ENCODE measurements around the gene ALDH7A1.

DNA sequence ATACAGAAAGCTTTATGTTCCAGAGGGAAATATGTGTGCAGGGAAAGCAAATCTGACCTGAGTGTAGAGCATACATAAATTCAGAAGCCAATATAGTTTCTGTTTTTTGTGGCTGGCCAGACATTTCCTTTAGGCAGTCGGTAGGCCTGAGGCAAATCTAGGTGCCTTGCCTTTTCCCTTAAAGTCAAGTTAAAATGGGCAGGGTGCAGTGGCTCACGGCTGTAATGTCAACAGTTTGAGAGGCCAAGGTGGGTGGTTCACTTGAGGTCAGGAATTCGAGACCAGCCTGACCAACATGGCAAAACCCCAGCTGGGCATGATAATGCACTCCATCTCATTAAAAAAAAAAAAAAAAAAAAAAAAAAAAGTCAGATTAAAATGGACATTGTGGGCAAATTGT, 36.9 kb upstream of the ALDH7A1 start:
- TF ChIP-seq, protein P1, sequence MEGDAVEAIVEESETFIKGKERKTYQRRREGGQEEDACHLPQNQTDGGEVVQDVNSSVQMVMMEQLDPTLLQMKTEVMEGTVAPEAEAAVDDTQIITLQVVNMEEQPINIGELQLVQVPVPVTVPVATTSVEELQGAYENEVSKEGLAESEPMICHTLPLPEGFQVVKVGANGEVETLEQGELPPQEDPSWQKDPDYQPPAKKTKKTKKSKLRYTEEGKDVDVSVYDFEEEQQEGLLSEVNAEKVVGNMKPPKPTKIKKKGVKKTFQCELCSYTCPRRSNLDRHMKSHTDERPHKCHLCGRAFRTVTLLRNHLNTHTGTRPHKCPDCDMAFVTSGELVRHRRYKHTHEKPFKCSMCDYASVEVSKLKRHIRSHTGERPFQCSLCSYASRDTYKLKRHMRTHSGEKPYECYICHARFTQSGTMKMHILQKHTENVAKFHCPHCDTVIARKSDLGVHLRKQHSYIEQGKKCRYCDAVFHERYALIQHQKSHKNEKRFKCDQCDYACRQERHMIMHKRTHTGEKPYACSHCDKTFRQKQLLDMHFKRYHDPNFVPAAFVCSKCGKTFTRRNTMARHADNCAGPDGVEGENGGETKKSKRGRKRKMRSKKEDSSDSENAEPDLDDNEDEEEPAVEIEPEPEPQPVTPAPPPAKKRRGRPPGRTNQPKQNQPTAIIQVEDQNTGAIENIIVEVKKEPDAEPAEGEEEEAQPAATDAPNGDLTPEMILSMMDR (IDR thresholded peaks at IDR 0.05; ENCODE audit: low read length) = no peak
- TF ChIP-seq EZH2 (IDR thresholded peaks at IDR 0.05; ENCODE audit: borderline replicate concordance, low read length) = no peak

Data from OCI-LY1 (cell line).